HL-60 (cell line): ENCODE results near the gene NOTUM.

Experiments used
- POLR2AphosphoS5 ChIP-seq: IDR thresholded peaks from 2 replicates; pipeline ENCODE4 v1.6.1; 2012; ENCODE audit warnings: low read depth
- REST ChIP-seq: IDR thresholded peaks from 2 replicates; pipeline ENCODE4 v1.6.1; 2012; ENCODE audit warnings: low read depth; ENCODE audit not compliant: insufficient replicate concordance
- TF ChIP-seq, protein P1 (sequence below): IDR thresholded peaks from one replicate; pipeline ENCODE4 v1.5.1; 2011; ENCODE audit warnings: low read length, control low read depth, inconsistent platforms; ENCODE audit not compliant: insufficient read depth

DNA sequence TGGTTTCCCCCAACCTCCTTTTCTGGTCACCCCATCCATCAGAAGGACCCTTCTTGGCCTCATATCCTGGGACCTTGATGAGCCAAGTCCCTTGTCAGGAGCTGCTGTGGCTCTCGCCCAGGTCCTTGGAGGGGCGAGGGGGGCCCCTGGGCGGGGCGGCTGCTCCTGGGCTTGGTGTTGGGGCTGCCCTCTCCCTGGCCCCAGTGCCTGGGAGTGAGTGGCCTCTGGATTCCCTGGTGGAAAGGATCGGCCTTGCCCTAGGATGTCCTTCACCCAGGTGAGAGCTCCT lies 6.2 kb upstream of the NOTUM start:
- TF ChIP-seq, protein P1, sequence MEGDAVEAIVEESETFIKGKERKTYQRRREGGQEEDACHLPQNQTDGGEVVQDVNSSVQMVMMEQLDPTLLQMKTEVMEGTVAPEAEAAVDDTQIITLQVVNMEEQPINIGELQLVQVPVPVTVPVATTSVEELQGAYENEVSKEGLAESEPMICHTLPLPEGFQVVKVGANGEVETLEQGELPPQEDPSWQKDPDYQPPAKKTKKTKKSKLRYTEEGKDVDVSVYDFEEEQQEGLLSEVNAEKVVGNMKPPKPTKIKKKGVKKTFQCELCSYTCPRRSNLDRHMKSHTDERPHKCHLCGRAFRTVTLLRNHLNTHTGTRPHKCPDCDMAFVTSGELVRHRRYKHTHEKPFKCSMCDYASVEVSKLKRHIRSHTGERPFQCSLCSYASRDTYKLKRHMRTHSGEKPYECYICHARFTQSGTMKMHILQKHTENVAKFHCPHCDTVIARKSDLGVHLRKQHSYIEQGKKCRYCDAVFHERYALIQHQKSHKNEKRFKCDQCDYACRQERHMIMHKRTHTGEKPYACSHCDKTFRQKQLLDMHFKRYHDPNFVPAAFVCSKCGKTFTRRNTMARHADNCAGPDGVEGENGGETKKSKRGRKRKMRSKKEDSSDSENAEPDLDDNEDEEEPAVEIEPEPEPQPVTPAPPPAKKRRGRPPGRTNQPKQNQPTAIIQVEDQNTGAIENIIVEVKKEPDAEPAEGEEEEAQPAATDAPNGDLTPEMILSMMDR, result no peak
- TF ChIP-seq REST (no peak), POLR2AphosphoS5 (no peak)
